Activated naive CD4-positive, alpha-beta T cell treated with anti-CD3 and anti-CD28 coated beads, Interleukin-2, amount 10 ng/mL, durations not matched to agents 5 hours and 36 hours (primary cell): ENCODE measurements around the gene FBXO44. TPM values are rescaled to one million over a fixed set of nuclear protein-coding genes. Genes with fewer than 3 reads are reported as not detected.

Experiments used
- total RNA-seq, 2 experiments: library from RNA; stranded (reverse); gene quantifications; one replicate each; pipeline ENCODE4 v1.2.3, GENCODE V29; 2021

FBXO44 gene
- 10 to 100 TPM; 32.9 to 33.1 TPM for total RNA-seq

GRCh38 chr1:11654137-11654938 lies at the start of gene FBXO44, which contains the start of gene FBXO2:
FBXO44 (plus strand) TSS chr1:11654877; CDS start chr1:11655836, 959 bp downstream.
FBXO2 (minus strand) TSS chr1:11654429; CDS start chr1:11654340, 89 bp downstream.

GRCh38 chr1:11681071-11681771 lies 26.5 kb downstream of the FBXO44 start, which contains the start of gene MAD2L2:
MAD2L2 (minus strand) TSS chr1:11681148; CDS start chr1:11680601, 547 bp downstream.

GRCh38 chr1:11691302-11691914 lies 36.7 kb downstream of the FBXO44 start, which contains the start of gene DRAXIN:
DRAXIN (plus strand) TSS chr1:11691710; CDS start chr1:11706259, 14,549 bp downstream.

Other genes with a start within 250 kb of the FBXO44 start
- 1 to 10 TPM; 1.8 to 2.8 TPM for gene DISP3, start 175.7 kb upstream of the FBXO44 start, total RNA-seq
- gene FBXO2, start 448 bp upstream of the FBXO44 start, total RNA-seq = 1 to 10 TPM; 1.4 to 2.1 TPM
- 10 to 100 TPM; 24.1 to 24.5 TPM for gene FBXO6, start 9.3 kb downstream of the FBXO44 start, total RNA-seq
- 10 to 100 TPM; 54.2 to 60.9 TPM for gene MAD2L2, start 26.3 kb downstream of the FBXO44 start, total RNA-seq
- gene DRAXIN, start 36.8 kb downstream of the FBXO44 start, total RNA-seq = under 1 TPM; 0.40 to 0.41 TPM
- 10 to 100 TPM; 39.3 to 40.0 TPM for gene AGTRAP, start 81.3 kb downstream of the FBXO44 start, total RNA-seq
- not detected for gene C1orf167, start 107.3 kb downstream of the FBXO44 start, total RNA-seq
- 10 to 100 TPM; 37.3 to 40.5 TPM for gene MTHFR, start 151.1 kb downstream of the FBXO44 start, total RNA-seq
- gene CLCN6, start 151.3 kb downstream of the FBXO44 start, total RNA-seq = 10 to 100 TPM; 21.1 to 21.5 TPM
- not detected for gene NPPA, start 192.9 kb downstream of the FBXO44 start, total RNA-seq
- gene NPPB, start 204.1 kb downstream of the FBXO44 start, total RNA-seq = not detected